ENCODE data around the gene BCL11B.

BCL11B gene

DNA sequence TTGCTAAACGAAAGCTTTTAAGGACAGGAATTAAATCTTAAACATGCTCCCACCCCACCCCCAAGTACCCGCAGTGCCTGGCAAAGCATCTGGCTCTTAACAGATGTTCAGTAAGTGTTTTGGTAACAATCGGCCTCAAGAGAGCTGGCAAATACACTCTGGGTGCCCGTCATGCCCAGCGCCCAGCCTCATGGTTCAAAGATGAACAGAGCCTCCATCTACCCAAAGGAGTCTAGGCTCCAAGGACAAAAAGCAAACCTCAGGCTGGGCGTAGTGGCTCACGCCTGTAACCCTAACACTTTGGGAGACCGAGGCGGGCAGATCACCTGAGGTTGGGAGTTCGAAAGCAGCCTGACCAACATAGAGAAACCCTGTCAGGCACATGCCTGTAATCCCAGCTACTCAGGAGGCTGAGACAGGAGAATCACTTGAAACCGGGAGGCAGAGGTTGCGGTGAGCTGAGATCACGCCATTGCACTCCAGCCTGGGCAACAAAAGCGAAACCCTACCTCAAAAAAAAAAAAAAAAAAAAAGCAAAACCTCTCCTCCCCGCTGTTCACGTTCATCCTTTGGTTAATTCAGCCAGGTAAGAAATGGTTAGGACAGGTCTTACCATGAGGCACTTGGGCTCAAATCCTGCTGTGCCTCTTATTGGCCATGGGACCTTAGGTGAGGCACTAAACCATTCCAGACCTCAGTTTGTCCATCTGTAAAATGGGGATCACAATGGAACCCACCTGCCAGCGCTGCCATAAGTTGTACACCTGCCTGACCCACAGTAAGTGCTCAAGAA lies 151.3 kb downstream of the BCL11B start:
- DNase-seq (ENCODE audit: low read depth in 2 of 2), result no peak

DNA sequence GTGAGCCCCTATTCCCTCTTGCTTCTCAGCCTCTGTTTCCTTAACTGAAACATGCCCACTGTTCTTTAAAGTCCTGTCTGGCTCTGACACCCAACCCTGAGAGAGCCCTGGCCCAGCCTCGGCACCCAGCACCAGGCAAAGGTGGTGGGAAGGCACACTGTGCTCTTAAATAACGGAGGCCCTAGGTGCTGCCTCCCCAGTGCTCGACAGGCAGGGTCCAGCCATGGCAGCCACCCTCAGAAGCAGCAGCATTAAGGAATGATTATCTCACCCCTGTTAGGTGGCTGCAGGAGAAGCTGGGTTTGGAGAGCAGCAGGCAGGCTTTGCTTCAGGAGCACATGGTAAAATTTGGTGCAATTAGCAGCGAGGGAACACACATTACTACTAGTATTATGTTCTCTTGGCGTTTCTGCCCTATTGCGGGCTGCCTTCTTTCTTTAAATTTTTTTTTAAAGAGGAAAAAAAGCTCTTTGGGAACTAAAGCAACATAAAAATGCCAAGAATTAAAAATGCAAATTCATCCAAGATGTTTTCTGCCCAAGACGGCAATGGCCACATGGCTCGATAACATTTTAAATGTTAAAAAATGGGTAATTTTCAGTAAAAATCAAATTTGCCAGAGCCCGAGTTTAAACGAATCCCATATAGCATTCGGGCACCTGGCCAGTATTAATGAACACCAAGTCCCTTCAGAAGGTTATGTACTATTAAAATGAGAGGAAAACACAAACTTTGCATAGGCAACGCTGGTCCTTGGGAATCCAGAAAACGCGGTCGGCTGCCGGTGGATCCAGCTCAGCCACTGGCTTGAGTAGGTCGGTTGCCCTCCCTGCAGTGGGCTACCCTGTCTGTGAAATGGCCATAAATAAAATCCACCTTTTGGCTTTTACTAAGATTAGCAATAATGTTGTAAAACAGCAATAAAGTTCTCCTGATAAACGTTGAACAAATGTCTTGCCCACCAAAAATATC lies 152.2 kb downstream of the BCL11B start:
- no peak for DNase-seq (ENCODE audit: low read depth in 2 of 2)
